ENCODE data around the gene C2orf69.

Gene C2orf69

DNA sequence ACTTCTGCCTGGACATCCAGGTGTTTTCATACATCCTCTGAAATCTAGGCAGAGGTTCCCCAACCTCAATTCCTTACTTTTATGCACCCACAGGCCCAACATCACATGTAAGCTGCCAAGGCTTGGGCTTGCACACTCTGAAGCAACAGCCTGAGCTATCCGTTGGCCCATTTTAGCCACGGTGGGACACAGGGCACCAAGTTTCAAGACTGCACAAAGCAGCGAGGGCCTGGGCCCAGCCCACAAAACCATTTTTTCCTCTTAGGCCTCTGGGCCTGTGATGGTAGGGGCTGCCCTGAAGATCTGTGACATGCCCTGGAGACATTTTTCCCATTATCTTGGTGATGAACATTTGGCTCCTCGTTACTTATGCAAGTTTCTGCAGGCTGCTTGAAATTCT, 5.9 kb downstream of the C2orf69 start:
- no peak for DNase-seq

DNA sequence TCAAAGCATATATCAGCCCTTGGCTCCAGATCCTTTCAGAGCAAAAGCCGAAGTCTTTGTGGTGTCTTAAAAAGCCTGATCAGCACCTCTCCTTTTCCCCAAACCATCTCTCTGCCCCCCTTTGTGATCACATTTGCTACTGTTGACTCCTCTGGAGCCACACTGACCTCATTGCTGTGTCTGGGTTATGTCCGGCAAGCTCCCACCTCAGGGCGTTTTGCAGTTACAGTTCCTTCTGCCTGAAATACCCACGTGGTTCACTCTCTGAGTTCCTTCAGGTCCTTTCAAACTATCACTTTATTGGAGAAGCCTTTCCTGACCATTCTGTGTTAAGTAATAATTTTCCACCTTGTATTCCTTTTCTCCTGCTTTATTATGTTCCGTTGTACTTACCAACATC, 11.8 kb downstream of the C2orf69 start:
- DNase-seq = no peak

DNA sequence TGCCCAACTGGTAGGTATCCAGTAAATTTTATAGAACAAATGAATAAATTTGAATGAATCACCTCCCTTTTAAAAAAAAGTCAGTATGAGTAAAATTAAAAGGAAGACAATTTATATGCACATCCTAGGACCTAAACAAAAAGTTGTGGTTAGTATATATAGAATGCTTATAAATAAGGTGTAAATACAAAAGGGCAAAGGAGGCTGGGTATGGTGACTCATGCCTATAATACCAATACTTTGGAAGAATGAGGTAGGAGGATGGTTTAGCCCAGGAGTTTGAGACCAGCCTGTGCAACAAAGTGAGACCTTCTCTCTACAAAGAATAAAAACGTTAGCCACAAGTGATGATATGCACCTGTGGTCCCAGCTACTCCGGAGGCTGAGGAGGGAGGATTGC, 12.8 kb downstream of the C2orf69 start:
- no peak for DNase-seq

DNA sequence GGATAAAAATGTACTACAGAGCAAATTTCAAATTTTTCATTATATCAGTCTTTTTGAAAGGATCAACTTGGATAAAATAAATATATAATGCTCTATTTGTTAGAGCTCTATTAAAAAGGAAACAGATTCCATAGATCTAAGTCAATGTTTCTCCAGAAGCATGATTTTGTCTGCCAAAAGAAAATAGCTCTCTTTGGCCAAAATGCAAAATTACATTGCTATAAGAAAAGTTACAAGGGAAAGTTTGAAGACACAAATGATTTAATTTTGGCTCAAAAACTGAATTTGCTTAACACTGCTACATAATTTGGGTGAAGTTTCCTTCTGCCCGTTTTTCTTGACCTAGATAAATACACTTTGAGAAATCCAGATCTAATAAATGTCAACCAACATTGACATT, 15.7 kb downstream of the C2orf69 start:
- DNase-seq = no peak

DNA sequence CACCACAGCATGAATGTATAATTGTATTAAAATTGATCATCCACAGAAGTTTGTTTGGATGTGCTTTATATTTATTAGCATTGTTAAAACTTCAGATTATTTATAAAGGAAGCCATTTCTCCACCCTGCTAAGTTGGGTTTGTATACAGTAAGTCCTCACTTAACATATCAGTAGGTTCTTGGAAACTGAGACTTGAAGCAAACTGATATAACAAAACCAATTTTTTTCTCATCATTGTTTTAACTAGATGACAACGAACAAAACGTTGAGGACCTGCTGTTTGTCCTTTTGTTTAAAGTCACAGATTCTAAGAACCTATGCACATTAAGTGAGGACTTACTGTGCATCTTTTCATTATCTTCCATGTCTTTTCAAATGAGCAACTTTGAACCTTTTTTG, 17.1 kb downstream of the C2orf69 start:
- DNase-seq = no peak

DNA sequence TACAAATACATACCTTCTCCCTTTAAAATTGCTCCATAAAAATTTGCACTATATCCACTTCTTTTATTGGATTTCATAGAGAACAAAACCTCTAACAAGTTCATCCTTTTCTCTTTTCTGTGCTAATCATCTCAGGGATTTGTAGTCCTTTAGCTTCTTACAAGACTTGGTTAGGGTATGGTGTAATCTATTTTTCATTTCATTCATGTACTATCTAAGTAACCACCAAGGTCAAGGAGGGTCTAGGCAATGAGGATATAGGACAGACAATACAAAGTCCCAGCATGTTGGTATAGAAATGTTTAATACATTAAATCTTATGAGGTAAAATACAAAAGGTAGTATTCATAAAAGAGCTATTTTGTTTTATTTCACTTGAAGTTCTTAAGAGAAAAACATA, 17.5 kb downstream of the C2orf69 start:
- DNase-seq = no peak

- no peak for DNase-seq
Measured at GRCh38 chr2:199929262-199929661, 18.2 kb downstream of the C2orf69 start.

DNA sequence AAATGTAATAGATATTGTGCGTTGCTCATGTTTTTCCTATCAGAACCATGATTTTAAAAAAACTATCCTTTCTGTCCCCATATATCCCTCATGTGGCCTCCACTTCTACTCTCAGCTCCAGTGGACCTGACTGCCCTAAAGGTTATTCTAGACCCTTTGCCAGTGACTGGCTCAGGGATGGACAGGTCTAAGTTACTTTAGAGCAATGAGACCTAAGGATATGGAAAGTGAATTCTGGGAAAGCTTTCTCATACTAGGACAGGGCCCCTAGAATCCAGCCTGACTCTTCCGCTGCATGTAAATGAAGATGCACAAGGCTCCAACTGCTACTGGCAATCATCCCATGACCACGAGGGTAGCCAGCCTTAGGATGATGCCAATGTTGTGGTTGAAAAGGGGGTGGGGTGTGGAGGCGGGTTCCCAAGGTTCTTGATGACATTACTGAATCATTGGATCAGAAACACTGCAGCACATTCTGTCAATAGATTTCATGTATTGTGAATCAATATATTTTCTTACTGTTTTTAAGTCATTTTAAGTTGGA, 21.3 kb downstream of the C2orf69 start:
- no peak for DNase-seq

GRCh38 chr2:199933466-199933865, 22.4 kb downstream of the C2orf69 start:
- DNase-seq = no peak

- DNase-seq = no peak
Measured at GRCh38 chr2:199936554-199936953, 25.5 kb downstream of the C2orf69 start.

DNA sequence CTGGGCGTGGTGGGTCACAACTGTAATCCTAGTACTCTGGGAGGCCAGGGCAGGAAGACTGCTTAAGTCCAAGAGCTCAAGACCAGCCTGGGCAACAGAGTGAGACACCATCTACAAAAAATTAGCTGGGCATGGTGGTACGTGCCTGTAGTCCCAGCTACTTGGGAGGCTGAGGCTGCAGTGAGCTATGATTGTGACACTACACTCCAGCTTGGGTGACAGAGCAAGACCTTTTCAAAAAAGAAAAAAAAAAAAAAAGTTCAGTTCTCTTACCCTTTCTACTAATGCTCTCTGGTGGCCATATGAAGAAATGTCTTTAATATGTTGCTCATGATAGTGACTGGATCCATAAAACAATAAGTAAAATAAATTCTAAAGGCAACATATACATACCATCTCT, 29.3 kb downstream of the C2orf69 start:
- DNase-seq = no peak

- no peak for DNase-seq
Measured at GRCh38 chr2:199943373-199943772, 32.3 kb downstream of the C2orf69 start.

GRCh38 chr2:199946196-199946595, 35.1 kb downstream of the C2orf69 start:
- DNase-seq = no peak

GRCh38 chr2:199946836-199947235, 35.7 kb downstream of the C2orf69 start:
- no peak for DNase-seq

GRCh38 chr2:199950396-199950795, 39.3 kb downstream of the C2orf69 start:
- DNase-seq = no peak

DNA sequence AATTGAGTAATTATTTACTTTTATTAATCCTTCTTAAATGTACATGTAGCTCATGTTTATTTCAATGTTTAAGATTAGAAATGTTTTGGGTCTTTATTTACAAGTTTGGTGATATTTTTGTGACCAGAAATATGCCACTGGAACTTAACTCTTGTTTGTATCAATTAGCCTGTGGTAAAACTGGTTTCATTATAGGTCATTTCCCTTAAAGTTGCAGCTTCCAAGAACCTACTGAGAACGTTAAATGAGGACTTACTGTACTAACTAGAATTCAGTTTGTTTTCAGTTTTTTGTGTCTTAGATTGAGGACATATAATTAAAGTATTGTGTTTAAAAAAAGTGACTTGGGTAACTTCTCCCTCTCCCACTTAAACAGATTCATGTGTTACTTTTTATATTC, 39.9 kb downstream of the C2orf69 start:
- DNase-seq = no peak

GRCh38 chr2:199955007-199955338, 43.9 kb downstream of the C2orf69 start:
- DNase-seq = no peak

GRCh38 chr2:199955339-199956061, 44.4 kb downstream of the C2orf69 start, which contains the start of the genes MAIP1 and TYW5:
Gene MAIP1, plus strand, starts transcription at chr2:199955582. Its CDS starts 217 bp downstream, at chr2:199955799.
Gene TYW5, minus strand, starts transcription at chr2:199955491. Its CDS starts 21 bp downstream, at chr2:199955470.
- peak; percentile 94 for DNase-seq

DNA sequence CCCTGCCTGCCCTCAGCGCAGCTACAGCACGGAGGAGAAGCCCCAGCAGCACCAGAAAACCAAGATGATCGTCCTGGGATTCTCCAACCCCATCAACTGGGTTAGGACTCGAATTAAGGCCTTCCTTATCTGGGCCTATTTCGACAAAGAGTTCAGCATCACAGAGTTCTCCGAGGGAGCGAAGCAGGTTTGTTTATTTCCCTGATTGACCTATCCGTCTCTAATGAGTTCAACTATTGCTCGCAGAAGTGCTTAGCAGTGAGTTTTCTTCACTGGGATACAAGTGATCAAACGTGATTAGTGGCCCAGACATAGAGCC, 44.9 kb downstream of the C2orf69 start:
- DNase-seq = no peak

GRCh38 chr2:199958014-199958413, 46.9 kb downstream of the C2orf69 start:
- DNase-seq = no peak

GRCh38 chr2:199962203-199962602, 51.1 kb downstream of the C2orf69 start:
- DNase-seq = no peak

DNA sequence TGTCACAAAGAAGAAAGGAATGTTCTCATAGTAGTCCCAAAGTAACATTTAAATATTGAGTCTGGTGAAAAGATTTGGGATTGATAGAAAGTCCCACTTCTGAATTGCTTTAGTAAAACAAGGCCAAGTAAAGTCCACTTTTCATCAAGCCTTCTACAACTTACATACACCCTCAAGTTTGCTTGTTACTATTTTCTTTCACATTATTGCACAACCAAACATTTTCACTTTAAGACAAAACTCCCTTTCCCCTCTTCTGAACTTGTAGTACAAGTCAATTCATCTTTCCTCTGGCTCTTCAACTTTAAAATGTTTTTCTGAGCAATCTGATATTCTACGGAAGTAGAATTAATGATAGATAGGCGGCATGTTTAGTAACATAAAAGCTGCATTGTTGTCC, 55.3 kb downstream of the C2orf69 start:
- no peak for DNase-seq

DNA sequence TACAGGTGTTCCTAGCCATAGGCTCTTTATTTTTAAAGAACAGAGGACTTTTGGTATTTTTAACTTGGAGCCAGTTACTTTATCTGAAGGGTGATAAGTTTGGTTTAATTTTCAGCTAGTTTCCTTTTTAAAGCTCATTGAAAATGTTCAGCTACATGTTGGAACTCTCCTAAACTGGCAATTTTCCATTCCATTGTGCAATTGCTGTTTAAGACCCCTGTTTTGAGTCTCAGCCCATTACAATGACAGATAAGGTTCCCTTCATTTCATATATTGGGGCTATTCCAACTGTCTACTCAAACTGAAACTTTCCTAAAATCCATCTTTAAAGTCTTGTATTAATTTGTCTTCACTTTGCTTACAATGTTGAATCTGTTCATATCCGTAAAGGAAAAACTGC, 55.9 kb downstream of the C2orf69 start:
- DNase-seq = no peak

GRCh38 chr2:199968126-199968525, 57.0 kb downstream of the C2orf69 start:
- no peak for DNase-seq

DNA sequence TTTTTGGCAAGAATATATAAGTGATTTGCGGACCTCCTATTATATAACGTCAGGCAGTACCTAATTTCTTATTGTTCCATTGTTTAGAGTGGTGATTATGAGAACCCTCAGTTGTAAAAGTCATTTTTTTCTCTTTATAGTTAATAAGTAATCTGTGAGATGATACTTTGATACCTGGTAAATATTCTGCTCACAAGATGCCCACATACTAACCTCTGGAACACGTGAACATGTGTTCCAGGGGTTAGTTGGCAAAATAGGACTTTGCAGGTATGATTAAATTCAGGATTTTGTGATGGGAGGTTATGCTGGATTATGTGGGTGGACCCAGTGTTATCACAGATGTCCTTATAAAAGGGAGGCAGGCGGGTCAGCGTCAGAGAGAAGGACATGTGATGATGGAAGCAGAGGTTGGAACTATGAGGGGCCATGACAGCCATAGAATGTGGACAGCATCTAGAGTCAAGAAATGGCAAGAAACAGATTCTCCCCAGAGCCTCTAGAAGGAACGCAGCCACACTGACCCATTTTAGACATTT, 61.1 kb downstream of the C2orf69 start:
- no peak for DNase-seq
